BLaER1 treated with 17β-estradiol and CSF1 and Interleukin-3, amounts not matched to agents 10 nM and 100 nM (cell line): ENCODE data around the gene NRCAM.

Experiments
- H3K27ac ChIP-seq, 11 experiments: shearing (Covaris generic); formaldehyde crosslinking; 2 replicates each; pipeline ENCODE4 v1.8.1; 2022
- H3K27me3 ChIP-seq, 11 experiments: shearing (Covaris generic); formaldehyde crosslinking; 2 replicates each; pipeline ENCODE4 v1.8.1; 2022
- H3K36me3 ChIP-seq, 11 experiments: shearing (Covaris generic); formaldehyde crosslinking; 2 replicates each; pipeline ENCODE4 v1.8.1; 2022
- H3K4me1 ChIP-seq, 10 experiments: shearing (Covaris generic); formaldehyde crosslinking; 2 replicates each; pipeline ENCODE4 v1.8.1; 2022
- H3K4me2 ChIP-seq, 11 experiments: shearing (Covaris generic); formaldehyde crosslinking; 2 replicates each; pipeline ENCODE4 v1.8.1; 2022
- H3K4me3 ChIP-seq, 10 experiments: shearing (Covaris generic); formaldehyde crosslinking; 2 replicates each; pipeline ENCODE4 v1.8.1; 2022
- H3K9ac ChIP-seq, 11 experiments: shearing (Covaris generic); formaldehyde crosslinking; 2 replicates each; pipeline ENCODE4 v1.8.1; 2022
- H3K9me3 ChIP-seq, 11 experiments: shearing (Covaris generic); formaldehyde crosslinking; replicated peaks in 1 of 11; 2 replicates each; pipeline ENCODE4 v1.8.1; 2022
- H4K20me1 ChIP-seq, 11 experiments: shearing (Covaris generic); formaldehyde crosslinking; 2 replicates each; pipeline ENCODE4 v1.8.1; 2022
- Cebpa-rat ChIP-seq, 11 experiments: shearing (Covaris generic); IDR thresholded peaks; 2 replicates each; pipeline ENCODE4 v1.8.1; 2022

The NRCAM gene

DNA sequence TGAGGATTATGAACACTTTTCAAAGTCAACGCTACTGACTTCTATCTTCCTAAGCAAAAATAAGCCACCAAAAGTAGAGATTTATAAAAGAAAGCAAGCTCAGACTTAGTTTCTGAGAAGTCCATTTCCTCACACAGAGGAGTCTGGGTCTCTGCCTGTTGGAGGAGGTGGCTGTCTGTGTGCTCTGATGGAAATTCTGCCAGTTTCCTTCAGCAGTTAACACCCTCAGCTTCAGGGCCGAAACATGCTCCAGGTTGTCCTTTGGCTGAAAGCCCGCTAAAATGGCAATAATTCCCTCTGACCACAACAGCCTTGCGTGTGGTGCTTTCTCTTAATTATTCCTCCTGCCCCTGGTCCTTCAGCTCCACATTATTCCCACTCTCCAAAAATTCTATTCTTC lies 198.3 kb downstream of the NRCAM start:
- Histone ChIP-seq H3K9ac (no peak overlapping the region), H3K9me3 (peaks cover 4 to 15% (median 11%) of the 10 kb centered on the region in 11 experiments; a peak in 14 of 22 replicates), H3K27me3 (no peaks in the 10 kb centered on the region), H3K4me1 (no peaks in the 10 kb centered on the region), H3K27ac (no peak overlapping the region), H3K36me3 (no peaks in the 10 kb centered on the region), H3K4me2 (no peak overlapping the region), H4K20me1 (no peaks in the 10 kb centered on the region), H3K4me3 (no peak overlapping the region)
- TF ChIP-seq Cebpa-rat (IDR thresholded peaks at IDR 0.05): no peak

DNA sequence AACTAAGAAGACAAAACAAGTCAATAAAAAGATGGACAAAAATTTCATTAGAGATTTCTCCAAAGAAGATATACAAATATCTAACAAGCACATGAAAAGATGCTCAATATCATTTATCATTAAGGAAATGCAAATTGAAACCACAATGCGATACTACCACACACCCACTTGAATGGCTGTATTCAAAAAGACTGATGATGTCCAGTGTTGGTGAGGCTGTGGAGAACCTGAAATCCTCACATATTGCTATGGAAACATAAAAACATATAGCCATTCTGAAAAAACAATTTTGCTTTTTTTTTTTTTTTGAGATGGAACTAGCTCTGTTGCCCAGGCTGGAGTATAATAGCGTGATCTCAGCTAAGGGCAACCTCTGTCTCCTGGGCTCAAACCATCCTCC lies 202.0 kb downstream of the NRCAM start:
- Histone ChIP-seq H3K27ac (no peak overlapping the region), H3K4me3 (no peak overlapping the region), H4K20me1 (no peaks in the 10 kb centered on the region), H3K36me3 (no peaks in the 10 kb centered on the region), H3K27me3 (no peaks in the 10 kb centered on the region), H3K4me2 (no peak overlapping the region), H3K9ac (no peak overlapping the region), H3K9me3 (peaks cover 1 to 10% (median 6%) of the 10 kb centered on the region in 11 experiments; a peak in 13 of 22 replicates), H3K4me1 (no peaks in the 10 kb centered on the region)
- no peak for TF ChIP-seq Cebpa-rat (IDR thresholded peaks at IDR 0.05)

DNA sequence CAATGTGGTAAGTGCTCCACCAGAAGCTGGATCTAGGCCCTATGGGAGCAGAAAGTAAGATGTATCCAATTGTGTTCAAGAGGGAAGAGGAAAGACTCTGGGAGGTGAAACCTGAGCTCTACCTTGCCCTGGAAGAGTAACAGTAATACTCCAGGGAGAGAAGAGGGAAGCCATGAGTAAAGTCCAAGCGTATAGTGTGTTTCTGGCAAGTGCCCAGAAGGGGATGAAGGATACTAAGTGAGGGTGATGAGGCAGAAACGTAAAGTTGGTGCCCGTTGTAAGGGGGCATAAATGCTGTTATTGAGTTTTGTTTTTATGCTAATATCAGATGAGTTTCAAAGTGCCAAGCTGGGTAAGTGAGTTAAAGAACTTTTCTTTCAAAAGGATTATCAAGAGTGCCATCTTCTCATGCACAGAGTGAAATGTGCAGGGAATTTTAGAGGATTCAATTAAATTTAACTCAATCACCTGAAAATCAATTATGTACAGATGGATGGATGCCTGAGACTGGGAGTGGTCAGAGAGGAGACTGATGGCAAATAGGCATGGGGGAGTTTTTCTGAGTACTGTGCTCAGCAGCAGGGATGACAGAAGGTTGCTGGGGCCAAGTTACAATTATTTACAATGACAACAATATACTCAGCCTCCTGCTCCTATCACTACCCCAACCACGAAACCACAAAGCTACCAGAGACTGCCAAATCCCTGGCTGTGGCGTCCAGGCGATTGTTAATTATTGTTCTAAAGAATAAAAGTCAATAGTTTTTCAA lies 202.8 kb downstream of the NRCAM start:
- Histone ChIP-seq H3K4me2 (no peak overlapping the region), H3K27me3 (no peaks in the 10 kb centered on the region), H3K36me3 (no peaks in the 10 kb centered on the region)

DNA sequence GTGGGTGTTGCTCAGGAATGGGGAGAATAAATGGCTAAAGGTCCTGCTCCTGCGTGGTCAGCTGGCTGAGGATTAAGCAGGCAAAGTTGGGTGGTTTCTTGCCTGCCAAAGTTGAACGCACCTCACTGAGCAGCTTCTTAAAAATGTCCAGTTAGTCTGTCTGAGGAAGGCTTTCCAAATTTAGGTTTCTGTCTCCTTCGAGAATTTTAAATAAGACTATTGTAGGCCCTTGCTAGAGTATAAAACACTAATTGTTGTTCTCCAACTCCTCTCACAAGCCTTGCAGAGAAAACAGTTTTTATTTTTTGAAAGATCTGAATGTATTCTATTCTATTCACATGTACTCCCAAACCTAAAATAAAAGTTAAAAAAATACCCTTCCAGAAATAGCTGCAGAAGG lies 204.1 kb downstream of the NRCAM start:
- Histone ChIP-seq H3K4me1 (no peaks in the 10 kb centered on the region), H3K4me2 (no peak overlapping the region), H3K27me3 (no peaks in the 10 kb centered on the region), H3K27ac (no peak overlapping the region), H3K4me3 (no peak overlapping the region), H4K20me1 (no peaks in the 10 kb centered on the region), H3K9ac (no peak overlapping the region), H3K9me3 (peaks cover 0 to 10% (median 4%) of the 10 kb centered on the region in 11 experiments; a peak in 11 of 22 replicates), H3K36me3 (no peaks in the 10 kb centered on the region)
- TF ChIP-seq Cebpa-rat (IDR thresholded peaks at IDR 0.05): no peak

More for the DNA sequence above, 202.8 kb downstream of the NRCAM start:
- H3K9ac ChIP-seq: no peak overlapping the region
- H3K9me3 ChIP-seq: peaks cover 0 to 10% (median 4%) of the 10 kb centered on the region in 11 experiments; a peak in 11 of 22 replicates
- H3K27ac ChIP-seq: no peak overlapping the region
- H3K4me3 ChIP-seq: no peak overlapping the region
- H4K20me1 ChIP-seq: no peaks in the 10 kb centered on the region
- no peak for TF ChIP-seq Cebpa-rat (IDR thresholded peaks at IDR 0.05)
- H3K4me1 ChIP-seq: no peaks in the 10 kb centered on the region

DNA sequence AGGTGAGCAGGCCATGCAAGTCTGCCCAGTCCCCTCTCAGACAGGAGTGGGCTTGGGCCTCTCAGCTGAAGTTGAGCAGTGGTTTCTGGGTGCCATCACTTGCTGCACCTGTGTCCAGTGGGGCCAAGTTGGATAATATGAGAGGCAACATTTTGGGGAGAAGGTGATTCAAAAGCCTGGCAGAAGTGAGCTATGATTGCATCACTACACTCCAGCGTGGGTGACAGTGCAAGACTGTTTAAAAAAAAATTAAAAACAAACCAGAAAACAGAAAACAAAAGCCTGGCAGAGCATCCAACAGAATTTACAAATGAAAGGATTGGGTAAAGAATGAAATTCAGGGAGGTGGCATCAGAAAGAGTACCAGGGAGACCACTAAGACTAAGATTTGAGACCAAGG lies 204.5 kb downstream of the NRCAM start:
- Histone ChIP-seq H3K27ac (no peak overlapping the region), H3K4me1 (peaks cover 0 to 1% (median 0%) of the 10 kb centered on the region in 10 experiments; a peak in 3 of 20 replicates), H3K4me2 (no peak overlapping the region), H3K27me3 (no peaks in the 10 kb centered on the region), H3K9ac (no peak overlapping the region), H3K4me3 (no peak overlapping the region), H3K36me3 (no peaks in the 10 kb centered on the region), H4K20me1 (no peaks in the 10 kb centered on the region), H3K9me3 (peaks cover 0 to 10% (median 4%) of the 10 kb centered on the region in 11 experiments; a peak in 11 of 22 replicates)
- no peak for TF ChIP-seq Cebpa-rat (IDR thresholded peaks at IDR 0.05)

DNA sequence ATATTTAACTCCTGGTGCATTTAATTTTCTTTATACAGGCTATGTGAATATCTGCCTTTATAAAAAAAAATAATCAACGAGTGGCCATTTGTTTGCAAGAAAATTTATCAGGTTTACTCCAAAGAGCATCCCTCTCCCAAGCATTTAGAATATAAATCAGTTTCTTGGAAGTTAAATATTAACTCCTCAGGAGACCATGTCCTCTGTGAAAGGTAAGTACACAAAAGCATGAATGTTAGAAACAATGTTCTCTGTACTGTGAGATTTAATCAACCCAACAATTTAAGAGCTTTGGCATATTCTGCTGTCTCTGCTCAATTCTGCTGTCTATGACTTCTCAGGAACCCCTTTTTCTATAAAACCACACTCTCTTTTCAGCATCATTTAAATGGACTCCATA lies 206.8 kb downstream of the NRCAM start:
- no peak for TF ChIP-seq Cebpa-rat (IDR thresholded peaks at IDR 0.05)
- Histone ChIP-seq H4K20me1 (no peaks in the 10 kb centered on the region), H3K9me3 (peaks cover 0 to 3% (median 0%) of the 10 kb centered on the region in 11 experiments; a peak in 6 of 22 replicates), H3K36me3 (no peaks in the 10 kb centered on the region), H3K27ac (no peak overlapping the region), H3K4me3 (no peak overlapping the region), H3K4me2 (no peak overlapping the region), H3K4me1 (peaks cover 0 to 10% (median 3%) of the 10 kb centered on the region in 10 experiments; a peak in 9 of 20 replicates), H3K9ac (no peak overlapping the region), H3K27me3 (no peaks in the 10 kb centered on the region)

DNA sequence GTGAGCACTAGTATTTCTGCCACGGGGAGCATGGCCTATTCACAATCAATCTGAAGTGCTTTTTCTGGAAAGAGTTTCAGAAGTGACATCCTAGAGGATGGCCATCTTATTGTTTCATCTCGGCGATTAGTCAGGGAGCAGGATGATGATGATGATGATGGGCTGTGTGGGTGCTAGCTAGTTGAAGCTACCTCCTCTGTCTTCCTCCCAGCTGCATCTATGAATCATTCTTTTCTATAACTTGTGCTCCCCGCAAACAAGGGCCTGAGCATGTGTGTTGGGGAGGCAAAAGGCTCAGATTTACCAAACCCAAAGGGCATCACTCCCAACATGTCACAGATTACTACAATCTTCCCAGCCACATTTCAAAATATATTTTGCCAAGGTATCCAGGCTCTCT lies 207.4 kb downstream of the NRCAM start:
- Histone ChIP-seq H3K9ac (no peak overlapping the region), H3K36me3 (no peaks in the 10 kb centered on the region), H3K4me2 (no peak overlapping the region), H3K9me3 (no peaks in the 10 kb centered on the region), H3K4me1 (peaks cover 0 to 10% (median 3%) of the 10 kb centered on the region in 10 experiments; a peak in 9 of 20 replicates), H3K27me3 (no peaks in the 10 kb centered on the region), H3K4me3 (no peak overlapping the region), H4K20me1 (no peaks in the 10 kb centered on the region), H3K27ac (no peak overlapping the region)
- TF ChIP-seq Cebpa-rat (IDR thresholded peaks at IDR 0.05): no peak

DNA sequence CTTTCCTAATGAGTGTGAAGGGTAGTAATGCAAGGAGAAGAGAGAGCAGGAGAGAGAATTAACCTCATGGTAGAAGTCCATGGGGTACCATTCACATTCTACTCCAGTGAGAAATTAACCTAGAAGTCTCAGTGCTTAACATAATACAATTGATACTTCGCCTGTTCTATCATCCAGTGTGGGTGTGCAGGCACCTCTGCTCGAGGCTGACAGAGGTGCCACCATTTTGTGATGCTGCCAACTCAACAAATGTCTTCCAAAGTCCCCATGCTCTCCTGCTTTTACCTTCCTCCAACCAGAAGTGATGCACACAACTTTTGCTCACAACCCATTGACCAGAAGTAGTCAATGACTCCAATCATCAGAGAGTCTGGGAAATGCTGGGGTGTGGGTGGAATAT lies 207.8 kb downstream of the NRCAM start:
- Histone ChIP-seq H3K4me1 (peaks cover 0 to 10% (median 3%) of the 10 kb centered on the region in 10 experiments; a peak in 9 of 20 replicates), H4K20me1 (no peaks in the 10 kb centered on the region), H3K9me3 (no peaks in the 10 kb centered on the region), H3K9ac (no peak overlapping the region), H3K27ac (no peak overlapping the region), H3K36me3 (no peaks in the 10 kb centered on the region), H3K4me3 (no peak overlapping the region), H3K27me3 (no peaks in the 10 kb centered on the region), H3K4me2 (no peak overlapping the region)
- no peak for TF ChIP-seq Cebpa-rat (IDR thresholded peaks at IDR 0.05)

DNA sequence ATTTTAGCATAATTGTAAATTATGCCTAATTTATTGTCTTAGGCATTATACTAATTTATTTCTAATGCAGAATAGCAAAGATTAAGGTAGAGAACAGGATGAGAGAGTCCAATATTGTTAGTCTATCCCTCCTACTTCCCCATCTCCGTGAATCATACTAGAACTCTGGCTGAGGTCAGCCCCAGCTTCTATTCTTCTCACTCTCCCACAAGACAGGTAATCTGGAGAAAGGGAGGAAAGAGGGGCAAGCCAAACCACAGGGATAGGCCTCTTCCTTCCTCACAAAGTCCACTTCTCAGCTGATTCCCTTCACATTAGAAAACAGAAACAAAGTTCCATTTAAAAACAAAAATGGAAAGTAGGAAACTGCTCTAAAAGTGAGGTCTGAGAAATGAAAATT lies 208.6 kb downstream of the NRCAM start:
- H3K4me3 ChIP-seq: no peak overlapping the region
- H3K36me3 ChIP-seq: no peaks in the 10 kb centered on the region
- TF ChIP-seq Cebpa-rat (IDR thresholded peaks at IDR 0.05): no peak
- H3K9me3 ChIP-seq: no peaks in the 10 kb centered on the region
- H3K9ac ChIP-seq: no peak overlapping the region
- no peaks in the 10 kb centered on the region for H3K27me3 ChIP-seq
- no peaks in the 10 kb centered on the region for H4K20me1 ChIP-seq
- peaks cover 0 to 10% (median 3%) of the 10 kb centered on the region in 10 experiments; a peak in 9 of 20 replicates for H3K4me1 ChIP-seq
- H3K27ac ChIP-seq: no peak overlapping the region
- no peak overlapping the region for H3K4me2 ChIP-seq
